OCI-LY7 (cell line): ENCODE results near the gene FOS. TPM values are rescaled to one million over a fixed set of nuclear protein-coding genes. Genes with fewer than 3 reads are reported as not detected.
"Not testable (repeated sequence)": the region's sequence is repeated elsewhere in the genome, so short reads cannot be mapped to it uniquely, and the experiment has no call there.

ENCODE experiments used
- BruUV-seq: library from RNA; stranded (reverse); fragments of 400-500 nt; replicated peaks from 2 replicates; lab custom pipeline; 2021; lab: Mats Ljungman, UMichigan
- CTCF ChIA-PET: fragments of 300-600 bp; sonication (Branson Sonifier 250); formaldehyde crosslinking; loops from one replicate; lab custom pipeline; 2022; ENCODE audit warnings: antibody characterized with exemption; ENCODE audit not compliant: unreplicated experiment; lab: Charles Lee
- POLR2A ChIA-PET: fragments of 300-600 bp; sonication (Branson Sonifier 250); formaldehyde crosslinking; loops from one replicate; lab custom pipeline; 2022; ENCODE audit warnings: antibody characterized with exemption; lab: Charles Lee
- DNase-seq: peaks from one replicate; pipeline ENCODE4 v3.0.0-alpha.2; 2015; ENCODE audit warnings: low spot score
- H2AFZ ChIP-seq: fragments of 200-600 bp; sonication (generic), shearing (Covaris generic); 2 replicates; pipeline ENCODE4 v1.6.1; 2014; ENCODE audit warnings: mild to moderate bottlenecking, antibody characterized with exemption, low read length, moderate library complexity
- H3K27ac ChIP-seq: fragments of 200-600 bp; sonication (generic); 2 replicates; pipeline ENCODE4 v1.5.1; 2014; ENCODE audit warnings: mixed run types, low read depth, mild to moderate bottlenecking, moderate library complexity, low read length, inconsistent platforms; ENCODE audit not compliant: poor library complexity, severe bottlenecking
- H3K36me3 ChIP-seq: fragments of 200-600 bp; sonication (generic); 2 replicates; pipeline ENCODE4 v1.6.1; 2014; ENCODE audit warnings: mild to moderate bottlenecking, antibody characterized with exemption, low read length, moderate library complexity, mixed read lengths; ENCODE audit not compliant: insufficient read depth
- H3K4me1 ChIP-seq: fragments of 200-600 bp; sonication (generic); 2 replicates; pipeline ENCODE4 v1.5.1; 2014; ENCODE audit warnings: mild to moderate bottlenecking, low read length; ENCODE audit not compliant: insufficient read depth, poor library complexity, severe bottlenecking
- H3K4me2 ChIP-seq: fragments of 200-600 bp; sonication (generic); 2 replicates; pipeline ENCODE4 v1.6.1; 2014; ENCODE audit warnings: mild to moderate bottlenecking, low read length
- H3K4me3 ChIP-seq: fragments of 200-600 bp; sonication (generic); 2 replicates; pipeline ENCODE4 v1.5.1; 2014; ENCODE audit warnings: mild to moderate bottlenecking, low read depth, low read length; ENCODE audit not compliant: poor library complexity, severe bottlenecking
- H3K79me2 ChIP-seq: fragments of 200-600 bp; sonication (generic); 2 replicates; pipeline ENCODE4 v1.6.1; 2016; ENCODE audit warnings: low read depth, mild to moderate bottlenecking, low read length, moderate library complexity, mixed read lengths; ENCODE audit not compliant: insufficient read depth
- H3K9me2 ChIP-seq: fragments of 200-600 bp; sonication (generic); 2 replicates; pipeline ENCODE4 v1.6.1; 2016; ENCODE audit warnings: mild to moderate bottlenecking, low read length, mixed read lengths; ENCODE audit not compliant: insufficient read depth
- H3K9me3 ChIP-seq: fragments of 200-600 bp; sonication (generic); 2 replicates; pipeline ENCODE4 v1.6.1; 2014; ENCODE audit warnings: mild to moderate bottlenecking, mixed run types, low read length, mixed read lengths
- H4K20me1 ChIP-seq: fragments of 200-600 bp; sonication (generic); 2 replicates; pipeline ENCODE4 v1.6.1; 2014; ENCODE audit warnings: mild to moderate bottlenecking, antibody characterized with exemption, low read length, moderate library complexity, mixed read lengths; ENCODE audit not compliant: insufficient read depth
- CTCF ChIP-seq: fragments of 200-600 bp; sonication (generic); conservative IDR thresholded peaks from 2 replicates; pipeline ENCODE4 v1.5.1; 2014; ENCODE audit warnings: mild to moderate bottlenecking, antibody characterized with exemption, low read length, moderate library complexity, mixed read lengths
- EZH2phosphoT487 ChIP-seq: fragments of 200-600 bp; sonication (generic); IDR thresholded peaks from 2 replicates; pipeline ENCODE4 v1.6.1; 2018; ENCODE audit warnings: low read depth, borderline replicate concordance, mild to moderate bottlenecking, mixed run types, antibody characterized with exemption, low read length, moderate library complexity, mixed read lengths
- intact Hi-C: fragments of 100-400 bp; cut with micrococcal nuclease; formaldehyde crosslinking; loops from one replicate; pipeline ENCODE4 v1.10.0; 2022; ENCODE audit not compliant: unreplicated experiment
- total RNA-seq, 2 experiments: library from RNA; depleted of rRNA in 1 of 2; stranded (reverse); fragments of >200 nt in 1 of 2; shearing (Covaris generic) in 1 of 2; gene quantifications; 2 replicates each; pipeline ENCODE4 v1.2.3, GENCODE V29; 2014 to 2022

Gene FOS
- total RNA-seq, 2 experiments from 2014 or later = 3.3 to 16.9 TPM

GRCh38 chr14:75306927-75307699, 28.5 kb downstream of the FOS start:
- peak overlapping the region; percentile 33 for H3K4me2 ChIP-seq
- H3K79me2 ChIP-seq = no peaks in the 10 kb centered on the region
- H3K27ac ChIP-seq = peak overlapping the region; percentile 19
- peak; percentile 87 for DNase-seq
- no peaks in the 10 kb centered on the region for H3K36me3 ChIP-seq
- no peaks in the 10 kb centered on the region for H3K9me2 ChIP-seq
- TF ChIP-seq EZH2phosphoT487 (no peak), CTCF (peak; percentile 95)
- no peaks in the 10 kb centered on the region for H3K9me3 ChIP-seq
- no peak overlapping the region for H3K4me3 ChIP-seq
- peaks cover 26% of the 10 kb centered on the region for H3K4me1 ChIP-seq
- POLR2A ChIA-PET = no interaction called here
- H2AFZ ChIP-seq = peak overlapping the region; percentile 58; the same call in 1 of the 2 replicates
- no peaks in the 10 kb centered on the region for H4K20me1 ChIP-seq
- intact Hi-C loops = loop anchor here (1.0 to 10.0 kb wide), 7 partner anchors 130 to 442 kb away; partner anchors contain the start of genes ACYP1 and ZC2HC1C
- no TSS peak for BruUV-seq
- CTCF ChIA-PET = interaction anchor here (1.1 kb wide), 1 partner anchor 147 kb away, joined by 4 read pairs; no protein-coding TSS in a partner anchor

GRCh38 chr14:75307700-75308379, 29.2 kb downstream of the FOS start:
- intact Hi-C loops = loop anchor here (1.0 to 10.0 kb wide), 7 partner anchors 129 to 443 kb away; partner anchors contain the start of genes ACYP1 and ZC2HC1C
- Histone ChIP-seq H3K79me2 (no peaks in the 10 kb centered on the region), H3K27ac (peak overlapping the region; percentile 19), H2AFZ (peak overlapping the region; percentile 58; the same call in 1 of the 2 replicates), H3K9me2 (no peaks in the 10 kb centered on the region), H3K4me1 (peaks cover 31% of the 10 kb centered on the region), H4K20me1 (no peaks in the 10 kb centered on the region), H3K9me3 (no peaks in the 10 kb centered on the region), H3K4me3 (no peak overlapping the region), H3K36me3 (no peaks in the 10 kb centered on the region), H3K4me2 (peak overlapping the region; percentile 33)
- ChIA-PET POLR2A (interaction anchor here (0.5 to 1.6 kb wide), 6 partner anchors 146 to 1712 kb away, joined by 3 to 6 read pairs (median 4); no protein-coding TSS in a partner anchor), CTCF (interaction anchor here (0.7 to 1.6 kb wide), 3 partner anchors 146 to 181 kb away, joined by 4 read pairs; no protein-coding TSS in a partner anchor)
- TF ChIP-seq EZH2phosphoT487 = no peak
- TF ChIP-seq CTCF = peak; percentile 100
- no TSS peak for BruUV-seq
- DNase-seq = peak; percentile 86

GRCh38 chr14:75308991-75309390, 30.4 kb downstream of the FOS start:
- ChIA-PET POLR2A (interaction anchor here (0.6 to 1.6 kb wide), 8 partner anchors 10 to 183 kb away, joined by 3 to 6 read pairs (median 4); no protein-coding TSS in a partner anchor), CTCF (interaction anchor here (1.0 to 1.6 kb wide), 3 partner anchors 139 to 171 kb away, joined by 3 to 5 read pairs (median 4); no protein-coding TSS in a partner anchor)
- not testable (repeated sequence) for H3K4me3 ChIP-seq, H3K9me2 ChIP-seq, H3K4me2 ChIP-seq, H3K36me3 ChIP-seq, H4K20me1 ChIP-seq, DNase-seq, H3K9me3 ChIP-seq, BruUV-seq, H2AFZ ChIP-seq, H3K79me2 ChIP-seq, H3K27ac ChIP-seq
- intact Hi-C loops = loop anchor here (5.0 to 10.0 kb wide), 4 partner anchors 128 to 444 kb away; partner anchors contain the start of genes ACYP1 and ZC2HC1C
- H3K4me1 ChIP-seq = peaks cover 28% of the 10 kb centered on the region

GRCh38 chr14:75309561-75309960, 30.9 kb downstream of the FOS start:
- DNase-seq, H3K9me3 ChIP-seq, H3K36me3 ChIP-seq, H3K27ac ChIP-seq, H3K4me2 ChIP-seq, H3K79me2 ChIP-seq, H3K9me2 ChIP-seq, H4K20me1 ChIP-seq, H2AFZ ChIP-seq, H3K4me3 ChIP-seq, BruUV-seq: not testable (repeated sequence)
- intact Hi-C loops = loop anchor here (5.0 to 10.0 kb wide), 4 partner anchors 128 to 445 kb away; partner anchors contain the start of genes ACYP1 and ZC2HC1C
- peaks cover 28% of the 10 kb centered on the region for H3K4me1 ChIP-seq
- POLR2A ChIA-PET = interaction anchor here (0.6 to 1.6 kb wide), 10 partner anchors 10 to 240 kb away, joined by 3 to 8 read pairs (median 3); no protein-coding TSS in a partner anchor
- CTCF ChIA-PET = interaction anchor here (0.6 to 1.6 kb wide), 4 partner anchors 34 to 170 kb away, joined by 3 to 5 read pairs (median 4); no protein-coding TSS in a partner anchor
